D341Med (cell line): ENCODE results near the gene ATG14.
"Not testable (repeated sequence)": the region's sequence is repeated elsewhere in the genome, so short reads cannot be mapped to it uniquely, and the experiment has no call there.

Experiments used
- DNase-seq: peaks from one replicate; pipeline ENCODE4 v3.0.0; 2012; ENCODE audit warnings: low spot score

The ATG14 gene

GRCh38 chr14:55386037-55386808 is 25.4 kb downstream of the ATG14 start:
- DNase-seq: no peak

DNA sequence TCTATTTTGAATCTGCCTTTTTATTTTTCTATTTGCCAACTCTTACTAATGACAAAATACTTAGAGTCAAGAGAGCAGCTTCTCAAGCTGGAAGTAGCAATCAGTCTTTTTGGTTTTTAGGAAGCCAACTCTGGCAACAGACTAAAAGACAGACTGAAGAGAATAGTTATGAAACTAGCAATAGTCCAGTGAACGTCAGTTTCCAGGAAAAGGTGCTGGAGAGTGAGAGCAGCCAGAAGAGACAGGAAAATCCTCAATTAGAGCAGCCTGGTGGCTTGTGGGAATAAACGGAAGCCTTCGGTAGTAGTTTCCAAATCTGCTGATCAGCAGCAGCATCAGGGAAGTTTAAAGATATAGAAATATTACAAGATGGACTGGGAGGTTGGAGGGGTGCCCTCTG is 27.1 kb downstream of the ATG14 start:
- no peak for DNase-seq

DNA sequence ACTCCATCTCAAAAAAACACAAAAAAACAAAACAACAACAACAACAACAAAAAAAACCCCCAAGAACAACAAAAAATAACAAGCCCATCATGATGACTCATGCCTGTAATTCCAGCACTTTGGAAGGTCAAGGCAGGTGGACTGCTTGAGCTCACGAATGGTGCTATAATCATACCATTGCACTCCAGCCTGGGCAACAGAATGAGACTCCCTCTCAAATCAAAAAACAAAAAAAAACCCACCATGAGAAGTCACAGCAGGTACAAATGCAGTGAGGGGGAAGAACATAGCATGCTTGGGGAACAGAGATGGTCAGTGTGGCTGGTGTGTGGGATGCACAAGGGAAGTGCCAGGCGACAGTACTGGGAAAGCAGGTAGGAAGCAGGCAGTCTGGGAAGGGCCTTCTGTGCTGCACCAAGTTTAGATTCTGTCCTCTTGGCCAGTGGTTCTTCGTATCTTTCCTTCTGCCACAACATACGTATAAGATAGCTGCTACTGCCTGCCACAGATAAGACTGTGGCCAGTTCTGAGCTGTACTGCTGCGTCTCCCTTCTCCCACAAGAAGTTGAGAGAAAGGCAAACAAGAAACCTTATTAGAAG is 28.0 kb downstream of the ATG14 start:
- no peak for DNase-seq

DNA sequence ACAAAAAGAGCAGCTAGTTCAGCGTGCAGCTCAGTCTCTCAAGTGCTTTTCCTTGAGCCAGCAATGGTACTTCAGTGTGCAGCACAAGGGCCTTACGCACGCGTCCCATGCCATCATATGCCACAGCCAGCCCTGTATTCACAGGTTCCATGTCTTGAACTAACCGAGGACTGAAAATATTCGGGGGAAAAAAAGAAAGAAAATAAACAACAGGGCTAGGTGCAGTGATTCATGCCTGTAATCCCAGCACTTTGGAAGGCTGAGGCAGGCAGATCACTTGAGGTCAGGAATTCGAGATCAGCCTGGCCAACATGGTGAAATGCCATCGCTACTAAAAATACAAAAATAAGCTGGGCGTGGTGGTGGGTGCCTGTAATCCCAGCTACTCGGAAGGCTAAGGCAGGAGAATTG is 28.6 kb downstream of the ATG14 start:
- not testable (repeated sequence) for DNase-seq

GRCh38 chr14:55382483-55382882 is 29.1 kb downstream of the ATG14 start:
- DNase-seq: no peak

DNA sequence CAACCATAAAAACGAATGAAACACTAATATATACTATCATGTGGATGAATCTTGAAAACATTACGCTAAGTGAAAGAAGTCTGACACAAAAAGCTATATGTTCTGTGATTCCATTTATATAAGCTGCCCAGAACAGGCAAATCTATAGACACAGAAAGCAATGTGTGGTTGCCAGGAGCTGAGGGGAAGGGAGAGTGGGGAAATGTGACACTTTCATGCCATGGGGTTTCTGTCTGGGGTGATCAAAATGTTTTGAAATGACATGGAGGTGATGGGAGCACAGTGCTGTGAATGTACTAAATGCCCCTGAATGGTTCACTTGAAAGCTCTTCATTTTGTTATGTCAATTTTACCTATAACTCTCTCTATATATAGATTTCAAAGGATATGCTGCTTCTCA is 30.1 kb downstream of the ATG14 start:
- DNase-seq: no peak

GRCh38 chr14:55381040-55381439 is 30.6 kb downstream of the ATG14 start:
- no peak for DNase-seq

- no peak for DNase-seq
These were observed 34.4 kb downstream of the ATG14 start for GRCh38 chr14:55377236-55377635.

DNA sequence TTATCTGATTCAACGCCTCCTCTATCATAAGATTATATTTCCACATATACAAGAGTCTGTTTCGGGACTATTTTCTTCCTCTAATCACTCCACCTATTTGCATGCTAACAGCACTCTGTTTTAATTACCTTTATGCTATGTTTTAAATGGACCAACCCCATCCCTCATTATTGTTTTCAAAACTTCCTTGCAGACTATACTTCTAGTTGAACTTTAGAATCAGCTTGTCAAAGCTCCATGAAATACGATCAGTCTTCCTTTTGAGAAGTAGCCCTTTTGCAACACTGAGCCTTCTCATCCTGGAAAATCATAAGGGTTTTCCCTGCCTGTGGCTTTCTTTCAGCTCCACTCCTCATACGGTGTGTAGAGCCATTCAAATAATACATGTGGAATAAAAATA is 36.9 kb downstream of the ATG14 start:
- DNase-seq: no peak

DNA sequence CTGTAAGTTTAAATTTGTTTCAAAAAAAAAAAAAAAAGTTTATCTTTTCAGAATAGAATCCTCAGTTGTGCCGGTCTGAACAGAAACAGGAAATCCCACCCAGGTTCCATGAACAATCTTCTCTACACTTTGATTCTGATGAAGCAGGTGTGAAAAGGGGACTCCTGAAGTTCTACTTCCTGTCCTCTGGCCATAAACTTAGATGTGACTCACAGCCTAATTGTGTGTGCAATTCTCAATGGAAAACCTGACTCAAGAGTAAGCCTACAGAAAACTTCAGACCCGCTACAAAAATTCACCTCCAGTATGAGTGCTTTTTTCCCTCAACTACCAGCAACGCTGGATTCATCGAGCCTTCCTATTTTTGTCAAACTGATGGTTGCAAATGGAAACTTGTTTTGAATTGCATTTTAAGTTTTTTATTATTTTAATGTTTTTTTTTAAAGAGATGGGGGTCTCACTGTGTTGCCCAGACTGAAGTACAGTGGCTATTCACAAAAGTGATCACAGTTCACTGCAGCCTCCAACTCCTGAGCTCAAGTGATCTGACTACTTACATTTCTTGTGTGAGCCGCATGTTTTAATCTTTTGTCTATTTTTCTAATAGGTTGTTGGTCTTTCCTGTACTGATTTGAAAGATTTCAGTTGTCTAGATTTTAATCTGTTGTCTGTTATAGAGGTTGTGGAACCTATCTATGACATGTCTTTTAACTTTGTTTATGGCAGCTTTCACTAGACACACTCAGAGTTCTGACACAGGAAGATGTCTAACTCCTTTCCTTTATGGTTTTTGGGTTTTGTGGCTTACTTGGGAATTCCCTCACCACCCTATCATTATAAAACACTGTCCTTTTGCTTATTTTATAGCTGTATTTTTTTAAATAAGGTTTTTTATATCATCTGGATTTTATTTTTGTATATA is 37.6 kb downstream of the ATG14 start:
- DNase-seq: no peak

DNA sequence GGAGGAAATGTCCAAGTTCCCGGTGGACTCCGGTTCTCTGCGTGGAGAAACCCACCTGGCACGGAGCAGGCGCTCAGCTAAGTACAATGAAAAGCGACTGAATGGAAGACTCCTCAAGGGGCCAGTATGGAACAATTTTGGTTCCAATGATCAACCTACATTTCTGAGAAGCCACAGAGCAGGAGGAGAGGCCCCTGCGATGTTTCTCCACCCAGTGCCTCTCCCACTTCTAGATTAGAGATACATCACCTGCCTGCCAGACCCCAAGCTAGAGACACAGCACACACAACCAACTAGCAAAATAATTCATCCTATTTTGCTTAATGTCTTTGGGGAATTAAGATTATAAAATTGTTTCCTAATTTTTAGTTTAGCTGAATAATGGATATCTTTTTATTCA is 38.8 kb downstream of the ATG14 start:
- no peak for DNase-seq

DNA sequence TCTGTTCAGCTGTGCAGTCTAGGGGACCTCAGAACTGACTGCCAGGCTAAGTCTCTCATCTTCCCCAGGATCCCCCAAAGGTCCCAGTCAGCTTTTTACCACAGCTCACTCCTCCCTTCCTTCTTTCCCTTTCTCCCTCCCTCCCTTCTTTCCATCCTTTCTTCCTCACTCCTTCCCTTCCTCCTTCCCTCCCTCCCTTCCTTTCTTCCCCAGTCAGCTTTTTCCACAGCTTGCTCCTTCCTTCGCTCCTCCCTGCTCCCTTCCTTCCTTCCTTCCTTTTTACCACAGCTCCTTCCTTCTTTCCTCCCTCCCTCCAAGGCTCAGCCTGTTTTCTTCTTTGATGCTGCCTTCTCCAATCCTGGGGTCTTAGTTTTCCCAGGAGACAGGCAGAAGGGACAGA is 39.2 kb downstream of the ATG14 start:
- DNase-seq: no peak

DNA sequence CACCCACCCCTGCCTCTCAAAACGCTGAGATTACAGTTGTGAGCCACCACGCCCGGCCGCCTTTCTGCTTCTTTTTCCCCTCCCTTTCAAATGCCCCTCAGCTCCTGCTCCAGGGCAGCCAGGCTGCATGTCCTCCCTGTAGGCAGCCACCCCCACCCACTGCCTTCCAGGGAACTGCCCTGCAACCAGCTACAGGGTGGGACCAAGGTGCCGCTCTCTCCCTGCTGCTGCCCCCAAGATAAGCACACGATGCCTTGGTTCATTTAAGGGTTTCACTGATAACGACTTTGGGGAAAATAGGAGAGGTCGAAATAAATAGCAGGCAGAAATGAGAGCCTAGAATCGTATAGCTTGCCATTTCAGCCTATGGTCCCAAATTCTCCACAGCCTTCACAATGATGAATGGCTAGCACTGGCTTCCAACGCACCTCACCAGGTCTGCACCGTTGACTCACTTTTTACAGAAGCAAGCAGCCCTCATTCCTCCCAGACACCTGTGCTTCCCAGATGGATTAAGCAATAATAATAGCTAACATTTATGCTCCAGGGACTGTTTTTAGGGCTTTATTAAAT is 40.7 kb downstream of the ATG14 start:
- no peak for DNase-seq

DNA sequence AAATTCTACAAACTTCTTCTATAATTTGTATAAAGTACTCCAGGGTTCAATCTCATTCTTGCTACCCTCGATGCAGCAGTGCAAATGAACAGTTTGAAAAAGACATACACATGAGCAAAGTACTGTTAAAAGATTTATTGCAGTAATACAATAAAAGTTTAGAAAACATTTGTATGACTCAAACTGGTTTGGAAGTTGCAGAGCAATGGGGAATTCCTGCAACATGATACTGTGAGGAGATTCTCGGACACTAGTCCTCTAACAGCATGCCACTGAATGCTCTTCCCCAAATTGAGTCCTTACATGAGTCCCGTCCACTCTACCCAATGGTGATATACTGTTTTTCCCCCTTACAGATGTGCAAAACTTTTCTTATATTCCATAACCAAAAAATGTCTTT is 45.4 kb downstream of the ATG14 start:
- no peak for DNase-seq

DNA sequence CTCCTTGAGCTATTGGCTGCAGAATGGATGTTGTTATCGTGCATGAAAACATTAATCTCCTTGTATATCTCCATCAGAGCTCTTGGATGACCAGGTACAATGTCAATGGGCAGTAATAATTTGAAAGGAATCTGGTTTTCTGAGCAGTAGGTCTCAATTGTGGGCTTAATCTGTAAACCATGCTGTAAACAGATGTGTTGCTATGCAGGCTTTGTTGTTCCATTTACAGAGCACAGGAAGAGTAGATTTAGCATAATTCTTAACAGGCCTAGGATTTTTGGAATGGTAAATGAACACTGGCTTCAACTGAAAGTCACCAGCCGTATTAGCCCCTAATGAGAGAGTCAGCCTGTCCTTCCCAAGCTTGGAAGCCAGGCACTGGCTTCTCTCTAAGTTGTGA is 50.4 kb downstream of the ATG14 start:
- DNase-seq: no peak

DNA sequence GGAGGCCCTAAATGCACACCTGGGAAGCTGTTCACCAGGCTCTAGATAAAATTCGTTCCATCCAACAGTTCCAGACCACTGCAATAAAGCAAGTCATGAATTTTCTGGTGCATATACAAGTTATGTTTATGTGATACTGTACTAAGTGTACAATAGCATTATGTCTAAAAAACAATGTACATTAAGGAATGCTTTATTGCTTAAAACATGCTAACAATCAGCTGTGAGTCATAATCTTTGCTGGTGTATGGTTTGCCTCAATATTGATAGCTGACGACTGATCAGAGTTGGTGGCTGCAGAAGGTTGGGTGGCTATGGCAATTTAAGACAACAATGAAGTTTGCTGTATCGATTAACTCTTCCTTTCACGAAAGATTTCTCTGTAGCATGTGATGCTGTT is 52.3 kb downstream of the ATG14 start:
- DNase-seq: no peak

DNA sequence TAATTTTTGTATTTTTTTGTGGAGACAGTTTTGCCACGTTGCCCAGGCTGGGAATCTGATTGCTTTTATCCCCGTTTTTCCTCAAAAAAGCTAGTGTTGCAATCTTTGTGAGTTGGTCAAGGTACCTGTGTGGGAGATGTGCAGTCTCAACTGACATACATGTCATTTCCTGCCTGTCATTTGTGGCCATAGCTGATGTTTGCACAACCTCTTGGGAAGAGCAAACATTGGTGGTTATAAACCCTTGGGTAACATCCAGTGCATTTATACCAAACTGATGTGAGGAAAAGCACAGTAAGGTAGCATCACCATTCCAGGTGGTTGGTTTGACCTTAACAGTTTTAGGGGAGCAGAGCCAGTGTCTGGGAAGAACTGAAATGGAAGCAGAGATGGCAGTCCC is 54.7 kb downstream of the ATG14 start:
- DNase-seq: no peak

DNA sequence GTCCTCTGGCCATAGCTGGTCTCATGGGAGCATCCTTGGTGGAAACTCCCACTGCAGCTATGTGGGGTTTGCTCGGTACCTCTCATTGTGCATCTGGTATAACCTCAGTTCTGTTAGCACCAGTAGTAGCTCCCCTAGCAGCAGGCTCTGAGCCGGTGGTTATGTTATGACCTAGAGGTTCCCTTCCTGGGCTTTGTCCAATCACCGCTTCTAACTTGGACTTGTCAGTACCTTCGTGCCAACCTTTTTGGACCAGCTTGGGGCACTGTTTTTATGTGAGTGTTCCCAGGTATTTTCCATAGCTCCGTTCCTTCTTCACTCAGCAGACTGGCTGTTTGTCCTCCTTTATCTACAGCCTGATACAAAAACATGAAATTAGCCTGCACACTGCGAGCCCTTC is 55.7 kb downstream of the ATG14 start:
- DNase-seq: no peak

DNA sequence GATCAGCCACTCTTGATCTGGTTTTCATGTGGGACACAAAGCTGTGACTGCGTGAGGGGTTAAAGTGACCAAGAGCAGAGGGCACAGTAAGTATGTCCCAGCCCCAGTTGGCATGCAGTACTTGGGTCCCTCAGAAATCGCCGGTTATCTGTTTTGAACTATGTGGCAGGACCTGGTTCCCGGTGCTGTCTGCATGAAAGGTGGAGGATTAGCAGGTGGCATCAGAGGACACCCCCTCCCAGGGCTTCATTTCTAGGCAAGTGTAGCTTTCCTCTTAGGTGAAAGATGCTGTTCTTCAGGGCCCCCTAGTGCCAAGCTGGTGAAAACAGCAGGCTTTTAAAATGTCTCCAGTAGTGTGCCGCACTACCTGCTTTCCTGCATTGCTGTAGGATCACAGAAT is 57.1 kb downstream of the ATG14 start:
- peak; percentile 82 for DNase-seq

DNA sequence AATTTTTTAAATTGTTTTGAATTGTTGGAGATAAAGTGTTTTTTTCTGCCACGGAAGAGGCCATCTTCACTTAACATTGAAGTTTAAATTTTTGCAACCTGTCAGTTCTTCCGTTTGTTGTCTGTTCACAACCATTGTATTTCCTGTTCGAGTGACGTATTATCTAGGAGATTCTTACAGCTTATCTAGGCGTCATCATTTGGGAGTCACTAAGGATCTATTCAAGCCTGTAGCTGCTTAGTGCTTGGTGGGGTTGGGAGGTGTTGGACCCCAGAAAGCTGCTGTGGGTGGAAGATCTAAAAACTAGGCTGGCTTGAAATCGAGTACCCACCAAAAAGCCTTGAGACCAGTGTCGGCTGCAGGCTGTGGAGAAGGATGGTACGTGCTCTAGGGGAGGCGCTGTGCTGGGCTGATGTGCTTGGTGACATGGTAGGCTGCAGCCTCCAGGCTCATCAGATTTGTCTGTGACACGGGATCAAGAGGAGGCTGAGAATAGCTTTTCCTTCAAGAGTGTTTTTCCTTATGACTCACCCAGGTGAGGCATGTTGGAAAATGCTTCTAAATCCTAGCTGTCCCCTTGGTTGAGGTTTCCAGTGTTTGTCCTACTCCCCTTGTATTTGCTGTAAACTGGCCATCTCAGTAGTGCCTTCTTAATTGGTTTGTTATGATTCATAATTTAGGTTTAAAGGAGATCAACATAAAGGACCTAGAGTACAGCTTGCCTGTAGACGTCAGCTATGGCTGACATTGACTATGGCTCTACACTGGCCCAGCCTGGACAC is 57.8 kb downstream of the ATG14 start:
- DNase-seq: no peak

DNA sequence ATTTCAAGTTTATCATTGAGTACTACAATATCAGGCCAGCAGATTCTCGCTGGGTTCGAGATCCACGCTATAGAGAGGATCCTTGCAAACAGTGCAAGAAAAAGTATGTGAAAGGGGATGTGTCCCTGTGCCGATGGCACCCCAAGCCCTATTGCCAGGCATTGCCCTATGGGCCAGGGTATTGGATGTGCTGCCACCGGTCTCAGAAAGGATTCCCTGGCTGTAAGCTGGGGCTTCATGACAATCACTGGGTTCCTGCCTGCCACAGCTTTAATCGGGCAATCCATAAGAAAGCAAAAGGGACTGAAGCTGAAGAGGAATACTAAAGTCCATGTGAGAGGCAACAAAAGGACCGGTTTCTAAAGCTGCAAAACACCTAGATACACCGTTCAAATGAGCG is 59.4 kb downstream of the ATG14 start:
- DNase-seq: no peak

DNA sequence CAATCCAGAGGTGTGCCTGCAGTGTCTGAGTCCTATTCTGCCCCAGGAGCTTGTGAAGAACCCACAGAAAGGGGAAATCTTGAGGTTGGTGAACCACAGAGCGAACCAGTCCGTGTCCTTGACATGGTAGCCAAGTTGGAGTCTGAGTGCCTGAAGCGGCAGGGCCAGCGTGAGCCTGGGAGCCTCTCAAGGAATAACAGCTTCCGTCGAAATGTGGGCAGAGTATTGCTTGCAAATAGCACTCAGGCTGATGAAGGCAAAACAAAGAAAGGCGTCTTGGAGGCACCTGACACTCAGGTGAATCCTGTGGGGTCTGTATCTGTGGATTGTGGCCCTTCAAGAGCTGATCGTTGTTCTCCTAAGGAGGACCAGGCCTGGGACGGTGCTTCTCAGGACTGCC is 60.5 kb downstream of the ATG14 start:
- no peak for DNase-seq
